Kidney (tissue), 14 donors: Measurements from ENCODE around the gene CSTB. TPM values are rescaled to one million over a fixed set of nuclear protein-coding genes. Genes with fewer than 3 reads are reported as not detected.
A peak's percentile ranks its signal among the peaks of the same experiment; 100 is the strongest.

ENCODE experiments used
- DNase-seq, 5 donors: peaks; one replicate each; pipeline ENCODE4 v3.0.0-alpha.2; 2013 to 2020
- FAIRE-seq: peaks from 2 replicates; lab custom pipeline; 2012; peaks lifted over from hg19 to GRCh38; lab: Jason Lieb, UNC
- H3K27ac ChIP-seq, 2 donors: one replicate each; pipeline ENCODE4 v1.7.0; 2013; ENCODE audit warnings: low read depth in 2 of 2, low read length in 2 of 2, inconsistent platforms in 1 of 2
- H3K27me3 ChIP-seq: one replicate; pipeline ENCODE4 v1.7.1; 2013; ENCODE audit warnings: low read length, inconsistent platforms; ENCODE audit not compliant: control insufficient read depth, insufficient read depth
- H3K36me3 ChIP-seq, 3 donors: one replicate each; pipeline versions ENCODE4 v1.7.0 to v1.7.1; 2013; ENCODE audit warnings: low read length in 3 of 3, control low read depth in 1 of 3, inconsistent platforms in 1 of 3; ENCODE audit not compliant: insufficient read depth in 3 of 3, control insufficient read depth in 2 of 3
- H3K4me1 ChIP-seq, 3 donors: one replicate each; pipeline versions ENCODE4 v1.7.0 to v1.7.1; 2013; ENCODE audit warnings: low read length in 3 of 3, inconsistent platforms in 1 of 3, low read depth in 1 of 3; ENCODE audit not compliant: control insufficient read depth in 2 of 3, insufficient read depth in 2 of 3
- H3K4me3 ChIP-seq, 3 donors: one replicate each; pipeline versions ENCODE4 v1.7.0 to v1.8.1; 2013; ENCODE audit warnings: low read length in 3 of 3, control low read depth in 1 of 3, inconsistent platforms in 1 of 3
- H3K9ac ChIP-seq, 3 donors: one replicate each; pipeline versions ENCODE4 v1.7.0 to v1.7.1; 2013; ENCODE audit warnings: low read length in 3 of 3, control low read depth in 1 of 3, inconsistent platforms in 1 of 3
- H3K9me3 ChIP-seq, 3 donors: one replicate each; pipeline versions ENCODE4 v1.7.0 to v1.7.1; 2013; ENCODE audit warnings: low read length in 3 of 3, control low read depth in 1 of 3, inconsistent platforms in 1 of 3; ENCODE audit not compliant: control insufficient read depth in 2 of 3, insufficient read depth in 1 of 3
- CTCF ChIP-seq: IDR thresholded peaks from 3 replicates; pipeline ENCODE4 v1.5.1; 2012; ENCODE audit warnings: mild to moderate bottlenecking, moderate library complexity, borderline replicate concordance; ENCODE audit not compliant: insufficient read depth; ENCODE audit errors: extremely low read depth
- intact Hi-C: fragments of 100-400 bp; cut with DNase I; formaldehyde crosslinking; loops from one replicate; pipeline ENCODE4 v1.11.1; 2022
- polyA plus RNA-seq: library from polyadenylated mRNA; stranded (reverse); fragments of 350-450 nt; fragmentation: Illumina TruSeq; extraction: RNeasy Lipid Tissue Mini Kit (QIAGEN cat#74804); gene quantifications from one replicate; pipeline ENCODE4 v1.2.3, GENCODE V29; 2014; ENCODE audit warnings: low read depth, low replicate concordance; ENCODE audit not compliant: insufficient read depth
- total RNA-seq: library from RNA; stranded (reverse); fragmentation: NEBNext Ultra II Directional; extraction: Animal tissue kit (Norgen Biotek cat#: 25700); gene quantifications from one replicate; pipeline ENCODE4 v1.2.1, GENCODE V29; 2021
- donor health status: control.
- donor health status: control.
- donor health status: control.
- donor health status: control.
- donor health status: control.
- donor health status: DM: yes; HTN: yes; CAD: no.
- donor health status: Normal renal cell carcinoma (clear cell type).

The CSTB gene
- total and polyA plus RNA-seq, 2 donors from 2014 or later = 74.5 to 97.8 TPM

- peak overlapping the region in 1 of 2 donors; percentile 67 for H3K27ac ChIP-seq
- peak in 4 of 5 donors; percentile 59 to 73 (median 68) for DNase-seq
- no peak overlapping the region for H3K9ac ChIP-seq
These were observed 38.4 kb upstream of the CSTB start for GRCh38 chr21:43814215-43815106.

GRCh38 chr21:43813656-43813980, 37.5 kb upstream of the CSTB start:
- Histone ChIP-seq H3K9ac (no peak overlapping the region), H3K27me3 (no peaks in the 10 kb centered on the region), H3K27ac (no peak overlapping the region), H3K9me3 (peaks cover 0 to 2% (median 0%) of the 10 kb centered on the region in 3 donors), H3K36me3 (no peaks in the 10 kb centered on the region), H3K4me1 (peaks cover 0 to 9% (median 0%) of the 10 kb centered on the region in 3 donors), H3K4me3 (no peak overlapping the region)
- no peak for FAIRE-seq
- DNase-seq = peak in 1 of 5 donors; percentile 53
- no peak for TF ChIP-seq CTCF
- intact Hi-C loops = no loop called here

More at GRCh38 chr21:43814215-43815106, 38.4 kb upstream of the CSTB start:
- FAIRE-seq = no peak
- Histone ChIP-seq H3K4me3 (no peak overlapping the region), H3K4me1 (peaks cover 0 to 9% (median 0%) of the 10 kb centered on the region in 3 donors), H3K27me3 (no peaks in the 10 kb centered on the region), H3K9me3 (peaks cover 0 to 7% (median 0%) of the 10 kb centered on the region in 3 donors), H3K36me3 (no peaks in the 10 kb centered on the region)
- TF ChIP-seq CTCF = no peak
- intact Hi-C loops = no loop called here

- Histone ChIP-seq H3K36me3 (no peaks in the 10 kb centered on the region), H3K4me3 (no peak overlapping the region), H3K27ac (no peak overlapping the region), H3K27me3 (no peaks in the 10 kb centered on the region), H3K9me3 (no peaks in the 10 kb centered on the region), H3K9ac (no peak overlapping the region), H3K4me1 (peaks cover 0 to 9% (median 0%) of the 10 kb centered on the region in 3 donors)
- intact Hi-C loops = no loop called here
- no peak for DNase-seq
- no peak for FAIRE-seq
- TF ChIP-seq CTCF = no peak
These were observed 37.0 kb upstream of the CSTB start for GRCh38 chr21:43812957-43813655.
